ENCODE measurements around the gene GLRA1.

GLRA1 gene

DNA sequence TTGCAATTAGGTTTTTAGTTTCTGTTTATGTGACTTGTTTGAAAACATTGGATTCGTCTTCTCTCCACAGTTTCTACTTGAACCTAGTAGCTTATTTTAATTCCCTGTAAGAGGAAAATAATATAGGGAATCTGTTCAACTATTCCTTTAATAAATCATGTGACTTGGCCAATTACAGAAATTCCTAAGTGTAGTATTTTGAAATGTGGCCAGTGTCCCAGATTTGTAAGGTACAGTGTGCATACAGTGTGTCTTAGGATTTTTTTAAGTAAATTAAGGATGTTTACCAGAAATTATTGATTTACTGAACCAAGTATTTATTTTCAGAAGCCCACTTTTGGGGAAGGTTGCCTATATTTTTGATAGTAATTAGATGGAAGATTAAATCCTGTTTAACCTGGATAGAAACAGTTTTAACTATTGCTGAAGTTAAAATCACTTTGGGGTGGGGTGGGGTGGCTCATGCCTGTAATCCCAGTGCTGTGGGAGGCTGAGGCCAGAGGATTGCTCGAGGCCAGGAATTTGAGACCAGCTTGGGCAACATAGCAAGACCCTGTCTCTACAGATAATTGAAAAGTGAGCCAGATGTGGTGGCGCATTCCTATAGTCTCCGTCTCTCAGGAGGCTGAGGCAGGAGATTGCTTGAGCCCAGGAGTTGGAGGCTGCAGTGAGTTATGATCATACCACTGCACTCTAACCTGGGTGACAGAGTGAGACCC is 116.0 kb downstream of the GLRA1 start:
- Histone ChIP-seq H2AFZ (ENCODE audit: insufficient read depth, low read length, poor library complexity) (no peak overlapping the region), H3K4me3 (ENCODE audit: low read depth, low read length) (no peak overlapping the region)
- DNase-seq, result no peak

DNA sequence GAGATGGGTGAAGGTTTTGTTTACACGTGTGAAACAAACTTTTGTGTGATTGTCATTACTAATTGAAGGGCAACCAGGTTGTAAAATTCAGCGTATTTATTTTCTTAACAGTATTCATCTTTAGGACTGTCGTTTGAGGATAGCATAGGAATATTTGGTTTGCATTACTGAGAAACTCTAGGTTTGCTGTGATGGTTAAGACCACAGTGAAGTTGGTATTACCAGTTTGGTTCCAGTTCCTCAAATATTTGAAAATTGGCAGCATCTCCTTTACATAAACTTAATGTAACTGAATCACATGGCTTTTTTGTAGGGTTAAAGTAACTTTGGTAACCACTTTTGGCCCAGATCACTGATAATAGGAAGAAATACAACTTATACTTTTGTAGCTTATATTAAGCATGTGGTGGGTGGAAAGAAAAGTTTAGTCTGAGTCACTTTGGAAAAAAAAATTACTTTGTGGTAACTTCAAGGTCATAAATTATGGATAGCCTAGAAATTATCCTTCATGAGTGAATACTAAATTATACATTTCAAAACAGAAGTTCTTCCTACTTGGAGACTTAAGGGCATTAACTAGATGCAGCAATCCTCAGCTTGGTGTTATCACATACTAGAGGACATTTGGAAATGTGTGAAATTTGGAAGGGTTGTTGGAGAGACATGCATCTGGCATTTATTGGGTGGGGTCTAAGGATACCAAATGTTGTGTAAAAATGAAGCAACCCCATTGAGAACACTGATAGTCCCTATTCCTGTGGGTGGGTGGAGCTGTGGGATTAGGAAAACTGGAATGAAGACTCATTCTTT is 119.0 kb downstream of the GLRA1 start:
- Histone ChIP-seq H2BK120ac (ENCODE audit: insufficient read depth, low read length, poor library complexity) (no peak overlapping the region), H3K27me3 (ENCODE audit: insufficient read depth, low read length) (no peaks in the 10 kb centered on the region), H2BK5ac (ENCODE audit: low read depth, low read length, poor library complexity) (no peak overlapping the region), H2BK12ac (ENCODE audit: low read length) (no peak overlapping the region), H4K12ac (ENCODE audit: low read depth, low read length) (no peak overlapping the region), H3K4me2 (ENCODE audit: low read length) (no peak overlapping the region), H3K14ac (ENCODE audit: low read length) (no peak overlapping the region), H3K18ac (ENCODE audit: low read length) (no peak overlapping the region), H3K27ac (ENCODE audit: low read depth, low read length) (no peak overlapping the region), H4K91ac (ENCODE audit: low read depth, low read length) (no peak overlapping the region), H3K79me2 (ENCODE audit: control insufficient read depth, insufficient read depth, low read length, poor library complexity) (no peaks in the 10 kb centered on the region), H4K8ac (ENCODE audit: low read depth, low read length) (no peak overlapping the region), H3K4ac (ENCODE audit: low read depth, low read length) (no peak overlapping the region), H3K23ac (ENCODE audit: low read length) (no peak overlapping the region), H2AK5ac (ENCODE audit: low read length) (no peak overlapping the region), H3K4me1 (ENCODE audit: control insufficient read depth in 1 of 2, insufficient read depth in 2 of 2, low read length in 2 of 2) (no peaks in the 10 kb centered on the region), H3K4me3 (ENCODE audit: low read depth, low read length) (no peak overlapping the region), H3K9me3 (ENCODE audit: insufficient read depth, low read depth, low read length) (no peaks in the 10 kb centered on the region), H3K9ac (ENCODE audit: low read length) (no peak overlapping the region), H3K36me3 (ENCODE audit: control insufficient read depth in 1 of 2, insufficient read depth in 2 of 2, low read length in 2 of 2) (peaks cover 12 to 21% of the 10 kb centered on the region in 2 experiments), H2AFZ (ENCODE audit: insufficient read depth, low read length, poor library complexity) (no peak overlapping the region), H3K79me1 (ENCODE audit: low read length) (no peaks in the 10 kb centered on the region)
- peak in 1 of 2 donors; percentile 27 for DNase-seq
- WGBS (ENCODE audit: extremely low coverage, insufficient coverage, insufficient read length), result no CpG with 5 or more reads among the region's 3 CpGs

More for the DNA sequence above, 116.0 kb downstream of the GLRA1 start:
- Histone ChIP-seq H3K18ac (ENCODE audit: low read length) (no peak overlapping the region), H4K91ac (ENCODE audit: low read depth, low read length) (no peak overlapping the region), H3K79me2 (ENCODE audit: control insufficient read depth, insufficient read depth, low read length, poor library complexity) (no peaks in the 10 kb centered on the region), H2AK5ac (ENCODE audit: low read length) (no peak overlapping the region), H3K23ac (ENCODE audit: low read length) (no peak overlapping the region), H3K9me3 (ENCODE audit: insufficient read depth, low read depth, low read length) (no peaks in the 10 kb centered on the region), H3K4me1 (ENCODE audit: control insufficient read depth in 1 of 2, insufficient read depth in 2 of 2, low read length in 2 of 2) (no peaks in the 10 kb centered on the region), H3K14ac (ENCODE audit: low read length) (no peak overlapping the region), H2BK120ac (ENCODE audit: insufficient read depth, low read length, poor library complexity) (no peak overlapping the region), H3K4me2 (ENCODE audit: low read length) (no peak overlapping the region), H3K79me1 (ENCODE audit: low read length) (no peaks in the 10 kb centered on the region), H3K27me3 (ENCODE audit: insufficient read depth, low read length) (no peaks in the 10 kb centered on the region), H4K12ac (ENCODE audit: low read depth, low read length) (no peak overlapping the region), H4K8ac (ENCODE audit: low read depth, low read length) (no peak overlapping the region), H3K36me3 (ENCODE audit: control insufficient read depth in 1 of 2, insufficient read depth in 2 of 2, low read length in 2 of 2) (peaks cover 4 to 13% of the 10 kb centered on the region in 2 experiments), H2BK12ac (ENCODE audit: low read length) (no peak overlapping the region), H2BK5ac (ENCODE audit: low read depth, low read length, poor library complexity) (no peak overlapping the region), H3K4ac (ENCODE audit: low read depth, low read length) (no peak overlapping the region), H3K27ac (ENCODE audit: low read depth, low read length) (no peak overlapping the region), H3K9ac (ENCODE audit: low read length) (no peak overlapping the region)
- WGBS (ENCODE audit: extremely low coverage, insufficient coverage, insufficient read length), result no CpG with 5 or more reads among the region's 4 CpGs

DNA sequence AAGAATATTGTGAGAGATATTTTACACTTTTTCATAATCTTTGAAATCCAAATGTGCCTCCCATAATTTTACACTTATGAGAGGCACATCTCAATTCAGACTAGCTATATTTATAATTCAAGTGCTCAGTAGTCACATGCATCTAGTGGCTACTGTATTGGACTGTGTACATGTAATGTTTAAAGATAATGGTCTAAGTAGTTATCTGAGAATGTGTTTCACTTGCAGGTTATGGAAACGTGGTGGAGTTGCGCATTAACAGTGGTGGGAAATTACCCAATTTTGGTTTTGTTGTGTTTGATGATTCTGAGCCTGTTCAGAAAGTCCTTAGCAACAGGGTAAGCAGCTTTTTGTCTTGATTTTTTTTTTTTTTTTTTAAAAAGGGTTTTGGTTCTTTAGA is 124.1 kb downstream of the GLRA1 start:
- no peak for DNase-seq
- H3K4me2 ChIP-seq (ENCODE audit: low read length), result no peak overlapping the region
- H2AFZ ChIP-seq (ENCODE audit: insufficient read depth, low read length, poor library complexity), result no peak overlapping the region
- no peaks in the 10 kb centered on the region for H3K4me1 ChIP-seq (ENCODE audit: control insufficient read depth in 1 of 2, insufficient read depth in 2 of 2, low read length in 2 of 2)
- H3K36me3 ChIP-seq (ENCODE audit: control insufficient read depth in 1 of 2, insufficient read depth in 2 of 2, low read length in 2 of 2), result peaks cover 27 to 41% of the 10 kb centered on the region in 2 experiments
- no peaks in the 10 kb centered on the region for H3K9me3 ChIP-seq (ENCODE audit: insufficient read depth, low read depth, low read length)
- peaks cover 2% of the 10 kb centered on the region for H3K79me2 ChIP-seq (ENCODE audit: control insufficient read depth, insufficient read depth, low read length, poor library complexity)
- no peak overlapping the region for H3K27ac ChIP-seq (ENCODE audit: low read depth, low read length)
- H3K79me1 ChIP-seq (ENCODE audit: low read length), result no peaks in the 10 kb centered on the region
- H3K4me3 ChIP-seq (ENCODE audit: low read depth, low read length), result no peak overlapping the region
- no peak overlapping the region for H3K9ac ChIP-seq (ENCODE audit: low read length)
- H4K91ac ChIP-seq (ENCODE audit: low read depth, low read length), result no peak overlapping the region
- H3K14ac ChIP-seq (ENCODE audit: low read length), result no peak overlapping the region
- WGBS (ENCODE audit: extremely low coverage, insufficient coverage, insufficient read length), result no CpG with 5 or more reads among the region's 2 CpGs
- H3K4ac ChIP-seq (ENCODE audit: low read depth, low read length), result no peak overlapping the region
- no peak overlapping the region for H3K23ac ChIP-seq (ENCODE audit: low read length)
- no peak overlapping the region for H2BK12ac ChIP-seq (ENCODE audit: low read length)
- H4K8ac ChIP-seq (ENCODE audit: low read depth, low read length), result no peak overlapping the region
- H4K12ac ChIP-seq (ENCODE audit: low read depth, low read length), result no peak overlapping the region
- H2BK120ac ChIP-seq (ENCODE audit: insufficient read depth, low read length, poor library complexity), result no peak overlapping the region
- no peak overlapping the region for H2AK5ac ChIP-seq (ENCODE audit: low read length)
- H3K27me3 ChIP-seq (ENCODE audit: insufficient read depth, low read length), result no peaks in the 10 kb centered on the region
- H2BK5ac ChIP-seq (ENCODE audit: low read depth, low read length, poor library complexity), result no peak overlapping the region
- no peak overlapping the region for H3K18ac ChIP-seq (ENCODE audit: low read length)

DNA sequence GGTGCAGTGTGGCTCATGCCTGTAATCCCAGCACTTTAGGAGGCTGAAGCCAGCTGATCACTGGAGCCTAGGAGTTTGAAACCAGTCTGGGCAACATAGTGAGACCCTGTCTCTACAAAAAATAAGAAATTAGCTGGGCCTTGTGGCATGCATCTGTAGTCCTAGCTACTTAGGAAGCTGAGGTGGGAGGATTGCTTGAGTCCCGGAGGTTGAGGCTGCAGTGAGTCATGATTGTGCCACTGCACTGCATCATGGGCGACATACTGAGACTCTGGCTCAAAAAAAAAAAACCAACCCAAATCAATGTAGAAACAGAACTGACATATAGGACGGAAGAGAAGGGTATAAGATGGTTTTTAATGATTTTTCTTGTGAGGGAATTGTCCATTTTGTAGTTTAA is 125.2 kb downstream of the GLRA1 start:
- Histone ChIP-seq H3K18ac (ENCODE audit: low read length) (no peak overlapping the region), H2BK5ac (ENCODE audit: low read depth, low read length, poor library complexity) (no peak overlapping the region), H3K4me3 (ENCODE audit: low read depth, low read length) (no peak overlapping the region), H3K14ac (ENCODE audit: low read length) (no peak overlapping the region), H2BK120ac (ENCODE audit: insufficient read depth, low read length, poor library complexity) (no peak overlapping the region), H2AFZ (ENCODE audit: insufficient read depth, low read length, poor library complexity) (no peak overlapping the region), H3K79me2 (ENCODE audit: control insufficient read depth, insufficient read depth, low read length, poor library complexity) (peaks cover 2% of the 10 kb centered on the region), H4K8ac (ENCODE audit: low read depth, low read length) (no peak overlapping the region), H3K9me3 (ENCODE audit: insufficient read depth, low read depth, low read length) (no peaks in the 10 kb centered on the region), H3K27me3 (ENCODE audit: insufficient read depth, low read length) (no peaks in the 10 kb centered on the region), H4K91ac (ENCODE audit: low read depth, low read length) (no peak overlapping the region), H3K4me2 (ENCODE audit: low read length) (no peak overlapping the region), H3K36me3 (ENCODE audit: control insufficient read depth in 1 of 2, insufficient read depth in 2 of 2, low read length in 2 of 2) (peaks cover 32 to 48% of the 10 kb centered on the region in 2 experiments), H3K4me1 (ENCODE audit: control insufficient read depth in 1 of 2, insufficient read depth in 2 of 2, low read length in 2 of 2) (no peaks in the 10 kb centered on the region), H3K27ac (ENCODE audit: low read depth, low read length) (no peak overlapping the region), H3K79me1 (ENCODE audit: low read length) (no peaks in the 10 kb centered on the region), H3K4ac (ENCODE audit: low read depth, low read length) (no peak overlapping the region), H4K12ac (ENCODE audit: low read depth, low read length) (no peak overlapping the region), H2AK5ac (ENCODE audit: low read length) (no peak overlapping the region), H3K23ac (ENCODE audit: low read length) (no peak overlapping the region), H3K9ac (ENCODE audit: low read length) (no peak overlapping the region), H2BK12ac (ENCODE audit: low read length) (no peak overlapping the region)
- DNase-seq, result no peak
- 100% methylated on average over 1 of the region's 3 CpGs for WGBS (ENCODE audit: extremely low coverage, insufficient coverage, insufficient read length)

All from trophoblast cell (in vitro differentiated cells and primary cell).